Measurements from ENCODE around the gene DCLK1.

The DCLK1 gene

DNA sequence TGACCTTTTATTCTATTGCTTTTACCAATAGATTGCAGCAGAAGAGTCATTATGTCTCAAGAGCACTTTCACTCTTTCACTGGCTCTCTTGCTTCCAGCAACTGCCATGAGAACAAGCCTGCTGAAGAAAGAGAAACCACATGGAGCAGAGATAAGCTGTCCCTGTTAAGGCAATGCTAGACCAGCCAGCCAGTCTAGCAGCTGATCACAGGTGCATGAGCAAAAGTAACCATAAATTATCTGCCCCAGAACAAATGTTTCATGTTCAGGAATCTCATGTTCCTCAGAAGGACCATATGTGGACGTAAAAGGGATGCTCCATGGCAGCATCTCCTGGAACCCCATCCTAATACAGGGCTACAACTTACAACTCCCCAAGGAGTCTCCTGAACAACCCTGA, 20.4 kb upstream of the DCLK1 start:
- H3K4me3 ChIP-seq (ENCODE audit: low read length) = no peak overlapping the region
- H3K36me3 ChIP-seq (ENCODE audit: control insufficient read depth, low read depth, low read length) = no peaks in the 10 kb centered on the region
- peaks cover 17% of the 10 kb centered on the region for H3K27me3 ChIP-seq (ENCODE audit: control insufficient read depth, insufficient read depth, low read length)
- H3K4me1 ChIP-seq (ENCODE audit: control insufficient read depth, low read depth, low read length) = no peaks in the 10 kb centered on the region
- no peak overlapping the region for H3K27ac ChIP-seq (ENCODE audit: low read length)
- H3K9me3 ChIP-seq (ENCODE audit: control insufficient read depth, low read depth, low read length) = no peaks in the 10 kb centered on the region
- no peak overlapping the region for H3K9ac ChIP-seq (ENCODE audit: low read length)

DNA sequence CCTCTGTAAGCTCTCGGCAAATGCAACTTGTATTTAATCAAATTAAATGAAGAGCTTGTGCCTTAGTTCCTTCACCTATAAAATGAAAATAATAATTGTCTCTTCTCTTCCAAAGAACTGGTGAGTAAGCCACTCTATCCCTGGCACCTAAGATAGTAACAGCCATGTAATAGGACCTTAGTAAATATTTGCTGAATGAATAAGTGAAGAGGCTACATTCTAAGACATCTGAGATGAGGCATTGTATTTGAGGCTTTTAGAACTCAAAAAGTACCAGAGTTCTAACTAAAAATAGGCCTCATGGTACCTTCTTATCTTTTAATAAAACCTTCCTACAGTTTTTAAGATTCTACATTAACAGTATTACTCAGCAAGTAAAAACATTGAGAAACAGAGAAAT, 17.3 kb upstream of the DCLK1 start:
- Histone ChIP-seq H3K9ac (ENCODE audit: low read length) (no peak overlapping the region), H3K27me3 (ENCODE audit: control insufficient read depth, insufficient read depth, low read length) (no peaks in the 10 kb centered on the region), H3K9me3 (ENCODE audit: control insufficient read depth, low read depth, low read length) (no peaks in the 10 kb centered on the region), H3K4me1 (ENCODE audit: control insufficient read depth, low read depth, low read length) (no peaks in the 10 kb centered on the region), H3K27ac (ENCODE audit: low read length) (no peak overlapping the region), H3K4me3 (ENCODE audit: low read length) (no peak overlapping the region), H3K36me3 (ENCODE audit: control insufficient read depth, low read depth, low read length) (no peaks in the 10 kb centered on the region)

GRCh38 chr13:36147330-36147729, 16.1 kb upstream of the DCLK1 start:
- no peaks in the 10 kb centered on the region for H3K27me3 ChIP-seq (ENCODE audit: control insufficient read depth, insufficient read depth, low read length)
- no peak overlapping the region for H3K4me3 ChIP-seq (ENCODE audit: low read length)
- H3K27ac ChIP-seq (ENCODE audit: low read length) = no peak overlapping the region
- no peaks in the 10 kb centered on the region for H3K36me3 ChIP-seq (ENCODE audit: control insufficient read depth, low read depth, low read length)
- no peaks in the 10 kb centered on the region for H3K4me1 ChIP-seq (ENCODE audit: control insufficient read depth, low read depth, low read length)
- no peak overlapping the region for H3K9ac ChIP-seq (ENCODE audit: low read length)
- H3K9me3 ChIP-seq (ENCODE audit: control insufficient read depth, low read depth, low read length) = no peaks in the 10 kb centered on the region

- Histone ChIP-seq H3K4me1 (ENCODE audit: control insufficient read depth, low read depth, low read length) (no peaks in the 10 kb centered on the region), H3K27me3 (ENCODE audit: control insufficient read depth, insufficient read depth, low read length) (no peaks in the 10 kb centered on the region), H3K9me3 (ENCODE audit: control insufficient read depth, low read depth, low read length) (no peaks in the 10 kb centered on the region), H3K27ac (ENCODE audit: low read length) (no peak overlapping the region), H3K9ac (ENCODE audit: low read length) (no peak overlapping the region), H3K36me3 (ENCODE audit: control insufficient read depth, low read depth, low read length) (no peaks in the 10 kb centered on the region), H3K4me3 (ENCODE audit: low read length) (no peak overlapping the region)
Observed at GRCh38 chr13:36146511-36147269, 15.5 kb upstream of the DCLK1 start.

DNA sequence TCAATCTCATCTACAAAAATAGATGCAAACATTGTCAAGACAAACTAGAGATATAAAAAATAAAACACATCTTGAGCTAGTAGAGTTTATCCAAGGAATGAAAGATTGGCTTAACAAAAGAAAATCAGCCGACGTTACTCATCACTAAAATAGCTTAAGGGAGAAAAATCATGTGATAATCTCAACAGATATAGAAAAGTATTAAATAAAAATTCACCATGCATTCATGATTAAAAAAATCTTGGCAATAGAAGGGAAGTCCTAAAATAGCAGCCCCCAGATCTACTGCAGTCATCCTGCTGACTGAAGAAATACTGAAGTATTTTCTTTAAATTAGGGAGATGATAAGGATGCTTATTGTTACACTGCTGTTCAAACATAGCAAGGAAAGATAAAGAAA, 12.6 kb upstream of the DCLK1 start:
- Histone ChIP-seq H3K4me3 (ENCODE audit: low read length) (no peak overlapping the region), H3K27ac (ENCODE audit: low read length) (no peak overlapping the region), H3K36me3 (ENCODE audit: control insufficient read depth, low read depth, low read length) (no peaks in the 10 kb centered on the region), H3K27me3 (ENCODE audit: control insufficient read depth, insufficient read depth, low read length) (no peaks in the 10 kb centered on the region), H3K9ac (ENCODE audit: low read length) (no peak overlapping the region), H3K4me1 (ENCODE audit: control insufficient read depth, low read depth, low read length) (no peaks in the 10 kb centered on the region), H3K9me3 (ENCODE audit: control insufficient read depth, low read depth, low read length) (peaks cover 6% of the 10 kb centered on the region)

DNA sequence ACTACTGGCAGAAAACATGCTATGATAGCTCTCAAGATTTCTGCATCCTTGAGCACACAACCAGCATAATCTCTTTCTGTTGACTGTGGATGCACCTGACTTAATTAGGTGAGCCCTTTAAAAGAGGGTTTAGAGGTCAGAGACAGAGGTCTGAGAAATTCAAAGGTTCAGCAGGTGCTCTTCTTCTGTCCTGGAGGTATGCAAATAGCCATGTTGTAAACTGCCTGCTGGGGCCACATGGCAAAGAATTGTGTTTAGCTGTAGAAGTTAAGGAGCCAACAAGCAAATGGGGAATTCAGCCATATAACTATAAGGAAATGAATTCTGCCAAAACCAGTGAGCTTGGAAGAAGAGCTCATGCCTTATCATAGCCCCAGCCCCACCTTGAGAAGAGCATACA, 11.6 kb upstream of the DCLK1 start:
- Histone ChIP-seq H3K27me3 (ENCODE audit: control insufficient read depth, insufficient read depth, low read length) (no peaks in the 10 kb centered on the region), H3K4me3 (ENCODE audit: low read length) (no peak overlapping the region), H3K36me3 (ENCODE audit: control insufficient read depth, low read depth, low read length) (no peaks in the 10 kb centered on the region), H3K9me3 (ENCODE audit: control insufficient read depth, low read depth, low read length) (peaks cover 6% of the 10 kb centered on the region), H3K4me1 (ENCODE audit: control insufficient read depth, low read depth, low read length) (no peaks in the 10 kb centered on the region), H3K27ac (ENCODE audit: low read length) (no peak overlapping the region), H3K9ac (ENCODE audit: low read length) (no peak overlapping the region)

GRCh38 chr13:36135876-36136275, 4.7 kb upstream of the DCLK1 start:
- Histone ChIP-seq H3K4me3 (ENCODE audit: low read length) (no peak overlapping the region), H3K9ac (ENCODE audit: low read length) (no peak overlapping the region), H3K27me3 (ENCODE audit: control insufficient read depth, insufficient read depth, low read length) (peaks cover 24% of the 10 kb centered on the region), H3K27ac (ENCODE audit: low read length) (no peak overlapping the region), H3K9me3 (ENCODE audit: control insufficient read depth, low read depth, low read length) (peaks cover 6% of the 10 kb centered on the region), H3K4me1 (ENCODE audit: control insufficient read depth, low read depth, low read length) (no peaks in the 10 kb centered on the region), H3K36me3 (ENCODE audit: control insufficient read depth, low read depth, low read length) (no peaks in the 10 kb centered on the region)

DNA sequence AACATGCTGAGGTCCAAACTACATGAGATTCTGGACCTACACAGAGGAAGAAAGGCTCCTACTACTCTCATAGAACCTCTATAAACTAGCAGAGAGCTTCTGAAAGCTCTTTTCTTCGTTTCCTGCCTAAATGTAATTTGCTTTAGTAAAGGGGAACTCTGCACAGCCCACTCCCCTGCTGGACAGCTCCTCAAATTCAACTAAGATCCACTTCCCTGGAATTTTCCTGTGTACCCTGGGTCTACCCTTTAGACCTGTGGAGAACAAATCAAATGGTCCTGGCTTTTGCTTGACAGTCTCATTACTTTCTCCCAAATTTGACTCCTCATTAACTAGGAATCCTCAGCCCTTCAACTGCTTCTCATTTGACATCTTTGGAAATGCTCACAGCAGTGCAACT, 3.5 kb upstream of the DCLK1 start:
- peaks cover 4% of the 10 kb centered on the region for H3K4me1 ChIP-seq (ENCODE audit: control insufficient read depth, low read depth, low read length)
- no peaks in the 10 kb centered on the region for H3K36me3 ChIP-seq (ENCODE audit: control insufficient read depth, low read depth, low read length)
- H3K9ac ChIP-seq (ENCODE audit: low read length) = no peak overlapping the region
- no peak overlapping the region for H3K4me3 ChIP-seq (ENCODE audit: low read length)
- peaks cover 35% of the 10 kb centered on the region for H3K27me3 ChIP-seq (ENCODE audit: control insufficient read depth, insufficient read depth, low read length)
- no peaks in the 10 kb centered on the region for H3K9me3 ChIP-seq (ENCODE audit: control insufficient read depth, low read depth, low read length)
- no peak overlapping the region for H3K27ac ChIP-seq (ENCODE audit: low read length)

DNA sequence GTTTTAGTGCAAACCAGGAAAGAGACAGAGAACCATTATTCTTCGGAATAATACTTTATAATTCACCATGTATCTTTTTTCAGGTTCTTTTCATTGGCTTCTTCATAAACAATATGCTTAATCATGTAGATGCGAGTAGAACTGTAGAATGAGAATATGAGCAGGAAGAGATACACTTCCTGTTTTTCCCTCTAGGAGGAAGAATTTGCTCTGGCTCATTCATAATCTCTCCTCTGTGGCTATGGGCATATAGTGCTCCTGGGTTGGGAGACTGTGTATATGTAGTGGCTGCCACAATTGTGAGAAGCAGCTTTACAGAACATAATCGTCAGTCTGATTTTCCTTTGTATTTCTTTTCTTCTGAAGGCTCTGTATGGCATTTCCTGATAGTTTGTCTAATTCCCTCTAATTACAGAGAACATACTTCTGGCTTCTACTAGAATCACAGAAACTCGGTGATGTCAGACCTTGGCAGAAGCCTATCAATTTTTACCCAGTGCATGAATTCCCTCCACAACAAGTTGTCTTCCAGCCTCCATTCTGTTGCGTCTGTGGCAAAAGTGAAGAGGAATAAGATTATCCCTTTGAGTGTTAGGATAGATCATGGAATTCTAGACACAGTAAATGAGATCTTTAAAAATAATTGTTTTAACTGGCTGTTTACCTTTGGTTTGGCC, 2.9 kb upstream of the DCLK1 start:
- Histone ChIP-seq H3K27ac (ENCODE audit: low read length) (no peak overlapping the region), H3K27me3 (ENCODE audit: control insufficient read depth, insufficient read depth, low read length) (peaks cover 40% of the 10 kb centered on the region), H3K36me3 (ENCODE audit: control insufficient read depth, low read depth, low read length) (no peaks in the 10 kb centered on the region), H3K4me1 (ENCODE audit: control insufficient read depth, low read depth, low read length) (peaks cover 4% of the 10 kb centered on the region), H3K9me3 (ENCODE audit: control insufficient read depth, low read depth, low read length) (no peaks in the 10 kb centered on the region), H3K4me3 (ENCODE audit: low read length) (no peak overlapping the region), H3K9ac (ENCODE audit: low read length) (no peak overlapping the region)

DNA sequence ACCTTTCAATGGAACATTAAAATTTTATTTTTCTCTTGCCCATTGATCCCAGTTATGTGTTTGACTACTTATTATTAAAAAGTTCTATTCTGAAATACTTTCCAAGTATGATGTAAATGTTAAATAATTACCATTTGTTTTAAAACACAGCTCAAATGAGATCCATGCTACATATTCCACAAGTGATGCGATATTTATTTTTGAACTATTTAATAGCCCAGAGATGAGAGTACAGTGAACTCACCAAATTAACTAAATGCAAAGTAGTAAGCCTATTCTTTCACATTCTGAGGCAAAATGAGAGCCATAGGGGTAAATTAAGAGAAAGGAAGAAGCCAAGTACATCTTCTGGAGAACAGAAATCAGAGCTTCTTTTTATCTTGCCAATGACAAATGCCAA, 1.2 kb upstream of the DCLK1 start:
- peaks cover 4% of the 10 kb centered on the region for H3K4me1 ChIP-seq (ENCODE audit: control insufficient read depth, low read depth, low read length)
- H3K9ac ChIP-seq (ENCODE audit: low read length) = no peak overlapping the region
- no peak overlapping the region for H3K27ac ChIP-seq (ENCODE audit: low read length)
- H3K36me3 ChIP-seq (ENCODE audit: control insufficient read depth, low read depth, low read length) = no peaks in the 10 kb centered on the region
- H3K4me3 ChIP-seq (ENCODE audit: low read length) = no peak overlapping the region
- peaks cover 55% of the 10 kb centered on the region for H3K27me3 ChIP-seq (ENCODE audit: control insufficient read depth, insufficient read depth, low read length)
- H3K9me3 ChIP-seq (ENCODE audit: control insufficient read depth, low read depth, low read length) = no peaks in the 10 kb centered on the region

GRCh38 chr13:36131931-36132297, 732 bp upstream of the DCLK1 start:
- no peaks in the 10 kb centered on the region for H3K9me3 ChIP-seq (ENCODE audit: control insufficient read depth, low read depth, low read length)
- peak overlapping the region; percentile 75 for H3K4me3 ChIP-seq (ENCODE audit: low read length)
- H3K36me3 ChIP-seq (ENCODE audit: control insufficient read depth, low read depth, low read length) = no peaks in the 10 kb centered on the region
- H3K4me1 ChIP-seq (ENCODE audit: control insufficient read depth, low read depth, low read length) = peaks cover 4% of the 10 kb centered on the region
- peaks cover 55% of the 10 kb centered on the region for H3K27me3 ChIP-seq (ENCODE audit: control insufficient read depth, insufficient read depth, low read length)
- no peak overlapping the region for H3K9ac ChIP-seq (ENCODE audit: low read length)
- H3K27ac ChIP-seq (ENCODE audit: low read length) = no peak overlapping the region
